HG03039 (cell line): Measurements from ENCODE around the gene ITM2B.

Experiments
- ATAC-seq: cut with Tn5 transposase; IDR thresholded peaks from one replicate; pipeline ENCODE4 v1.9.1; 2021; ENCODE audit warnings: mild to moderate bottlenecking, moderate library complexity; ENCODE audit not compliant: unreplicated experiment

ITM2B gene

GRCh38 chr13:48255090-48255489, 22.1 kb downstream of the ITM2B start:
- no peak for ATAC-seq

GRCh38 chr13:48255954-48256353, 22.9 kb downstream of the ITM2B start:
- no peak for ATAC-seq

DNA sequence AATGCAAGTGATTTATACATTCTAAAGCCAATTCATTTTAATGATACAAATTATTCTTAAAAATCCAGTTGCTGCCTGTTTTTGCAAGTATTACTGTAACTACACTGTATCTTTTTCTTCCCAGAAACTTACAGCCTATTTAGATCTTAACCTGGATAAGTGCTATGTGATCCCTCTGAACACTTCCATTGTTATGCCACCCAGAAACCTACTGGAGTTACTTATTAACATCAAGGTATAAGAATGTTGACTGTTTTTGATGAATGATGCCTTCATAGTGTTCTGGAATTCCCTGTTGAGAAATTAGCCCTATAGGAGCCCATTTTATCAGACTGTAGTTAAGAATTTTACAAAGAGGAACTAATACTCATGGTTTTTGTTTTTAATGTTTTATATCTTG, 25.0 kb downstream of the ITM2B start:
- ATAC-seq = no peak

DNA sequence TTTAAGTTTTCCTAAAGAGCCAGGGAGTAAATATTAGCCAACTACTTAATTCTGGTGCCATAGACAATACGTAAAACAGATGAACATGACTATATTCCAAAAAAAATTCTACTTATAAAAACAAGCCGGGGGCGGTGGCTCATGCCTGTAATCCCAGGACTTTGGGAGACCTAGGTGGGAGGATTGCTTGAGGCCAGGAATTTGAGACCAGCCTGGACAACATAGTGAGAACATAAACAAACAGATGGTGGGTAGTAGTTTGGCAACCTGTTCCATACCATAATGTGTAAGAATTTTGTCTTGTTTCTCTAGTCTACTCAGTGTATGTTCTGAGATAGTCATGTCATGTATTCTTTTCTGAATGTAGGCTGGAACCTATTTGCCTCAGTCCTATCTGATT, 25.4 kb downstream of the ITM2B start:
- ATAC-seq = no peak

- no peak for ATAC-seq
Observed at GRCh38 chr13:48260970-48261369, 28.0 kb downstream of the ITM2B start.

- no peak for ATAC-seq
Observed at GRCh38 chr13:48263196-48263595, 30.2 kb downstream of the ITM2B start.

- ATAC-seq = no peak
Observed at GRCh38 chr13:48264058-48264457, 31.1 kb downstream of the ITM2B start.

DNA sequence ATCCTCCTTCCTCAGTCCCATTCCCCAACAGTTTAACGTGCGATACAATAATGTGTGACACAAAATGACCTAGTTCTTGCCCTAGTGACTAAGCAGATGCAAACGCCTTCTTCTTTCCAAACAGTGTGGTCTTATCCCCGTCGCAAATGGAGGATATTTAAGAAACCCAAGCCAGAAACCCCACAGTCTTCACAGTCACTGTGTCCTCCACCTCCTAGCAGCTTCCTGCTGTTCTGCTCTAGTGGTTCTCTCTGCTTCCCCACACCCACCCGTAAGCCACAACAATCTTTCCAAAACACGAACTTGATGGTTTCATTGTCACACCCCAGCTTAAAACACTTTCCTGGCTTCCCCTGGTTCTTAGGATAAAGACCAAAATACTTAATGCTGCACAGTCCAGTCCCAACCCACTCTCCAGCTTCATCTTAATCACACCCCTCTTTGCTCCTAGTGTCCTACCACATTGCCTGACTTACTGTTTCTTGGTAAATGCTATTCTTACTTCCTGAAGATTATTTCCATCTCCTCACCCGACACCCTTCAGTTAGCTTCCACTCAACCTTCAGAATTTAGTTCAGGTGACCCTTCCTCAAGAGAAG, 32.3 kb downstream of the ITM2B start:
- peak; percentile 65 for ATAC-seq

DNA sequence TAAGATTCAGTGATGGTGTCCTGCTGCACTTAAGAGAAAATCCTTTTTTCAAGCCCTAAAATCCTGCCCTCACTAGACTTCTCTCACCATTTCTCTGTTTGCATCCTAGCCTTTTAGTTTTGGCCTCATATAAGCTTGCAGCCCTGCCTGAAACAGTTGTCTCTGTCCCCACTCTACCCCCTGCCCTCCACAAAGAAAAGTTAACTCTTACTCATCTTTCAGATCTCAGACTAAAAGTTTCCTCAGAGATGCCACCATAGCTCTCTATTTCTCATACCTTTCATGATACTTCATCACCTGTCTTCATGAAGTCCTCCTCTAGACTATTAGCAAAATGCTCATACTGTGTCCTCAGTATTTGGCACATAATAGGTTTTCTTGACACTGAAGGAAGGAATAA, 33.1 kb downstream of the ITM2B start:
- no peak for ATAC-seq

GRCh38 chr13:48266701-48267639, 34.0 kb downstream of the ITM2B start:
- no peak for ATAC-seq

- no peak for ATAC-seq
Observed at GRCh38 chr13:48268019-48268418, 35.0 kb downstream of the ITM2B start.

GRCh38 chr13:48273346-48273745, 40.3 kb downstream of the ITM2B start:
- ATAC-seq = no peak

- ATAC-seq = no peak
Observed at GRCh38 chr13:48275507-48275906, 42.5 kb downstream of the ITM2B start.

DNA sequence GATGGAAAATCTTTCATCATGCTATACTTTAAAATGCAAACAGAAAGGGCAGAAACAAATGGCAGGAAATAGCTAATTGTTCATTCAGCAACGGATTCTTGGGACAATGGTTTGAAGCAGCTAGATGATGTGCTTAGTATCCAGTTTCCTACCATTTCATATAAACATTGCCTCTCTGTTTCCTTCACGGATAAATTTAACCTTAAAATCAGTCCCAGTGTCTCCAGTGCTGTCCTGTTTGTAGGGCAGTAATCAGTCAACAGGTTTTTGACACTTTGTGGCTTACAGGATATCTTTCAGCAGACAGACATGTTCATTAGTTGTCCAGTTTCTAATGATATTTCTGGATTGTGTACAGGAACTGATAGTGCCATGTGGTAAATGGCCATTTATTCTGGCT, 45.8 kb downstream of the ITM2B start:
- ATAC-seq = no peak

GRCh38 chr13:48281556-48281955, 48.5 kb downstream of the ITM2B start:
- ATAC-seq = no peak

DNA sequence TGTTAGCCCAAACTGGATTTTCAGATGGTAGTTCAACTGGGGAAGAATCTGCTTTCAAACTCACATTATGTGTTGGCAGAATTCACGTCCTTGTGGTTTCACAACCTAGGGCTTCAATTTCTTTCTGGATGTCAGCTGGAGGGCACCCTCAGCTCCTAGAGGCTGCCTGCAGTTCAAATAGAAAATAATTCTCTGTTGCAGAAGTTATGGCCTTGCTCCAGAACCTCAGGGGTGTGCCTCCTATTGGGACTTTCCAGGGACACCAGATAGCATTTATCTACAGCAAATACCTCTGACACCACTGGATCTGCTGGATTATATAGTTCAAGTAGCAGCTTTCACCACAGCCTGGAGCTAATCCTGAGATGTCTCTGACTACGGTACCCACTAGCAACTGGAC, 58.7 kb downstream of the ITM2B start:
- ATAC-seq = no peak

GRCh38 chr13:48292650-48293049, 59.6 kb downstream of the ITM2B start:
- ATAC-seq = no peak

DNA sequence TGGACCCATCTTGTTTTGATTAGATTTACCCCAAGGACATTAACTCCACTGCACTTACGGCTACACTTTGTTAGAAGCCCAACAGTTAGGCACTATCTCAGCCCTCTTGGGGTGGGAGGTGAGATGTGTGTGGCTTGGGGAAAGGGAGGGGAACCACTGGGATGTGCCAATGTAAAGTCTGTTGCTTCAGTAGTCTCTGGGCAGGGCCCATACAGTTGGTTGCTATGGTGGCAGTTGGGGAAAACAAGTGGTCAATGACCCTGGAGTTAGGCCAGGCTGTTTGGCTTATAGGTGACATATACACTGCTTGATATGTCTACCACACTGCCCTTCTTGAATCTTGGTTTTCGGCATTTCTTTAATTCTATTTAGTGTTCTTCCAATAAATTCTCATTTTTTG, 61.6 kb downstream of the ITM2B start:
- ATAC-seq = no peak

DNA sequence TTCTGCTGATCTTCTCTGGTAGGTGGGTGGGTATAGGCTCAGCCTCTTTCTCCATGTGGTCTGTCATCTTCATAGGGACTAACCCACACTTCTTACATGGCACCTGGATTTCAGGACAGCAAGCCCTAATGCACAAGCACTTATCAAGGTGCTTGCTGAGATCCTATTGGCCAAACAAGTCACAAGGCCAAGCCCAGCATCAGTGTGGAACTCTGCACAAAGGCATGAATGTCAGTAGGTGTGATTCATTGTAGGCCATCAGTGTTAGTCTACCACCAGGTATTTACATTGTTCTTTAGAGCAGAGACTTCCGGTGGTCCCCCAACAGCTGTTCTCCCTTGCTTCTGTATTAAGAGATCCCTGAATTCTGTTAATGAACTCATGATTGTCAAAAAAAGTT, 62.3 kb downstream of the ITM2B start:
- ATAC-seq = no peak

GRCh38 chr13:48296528-48296927, 63.5 kb downstream of the ITM2B start:
- peak; percentile 68 for ATAC-seq

GRCh38 chr13:48297131-48297786, 64.3 kb downstream of the ITM2B start:
- ATAC-seq = no peak

DNA sequence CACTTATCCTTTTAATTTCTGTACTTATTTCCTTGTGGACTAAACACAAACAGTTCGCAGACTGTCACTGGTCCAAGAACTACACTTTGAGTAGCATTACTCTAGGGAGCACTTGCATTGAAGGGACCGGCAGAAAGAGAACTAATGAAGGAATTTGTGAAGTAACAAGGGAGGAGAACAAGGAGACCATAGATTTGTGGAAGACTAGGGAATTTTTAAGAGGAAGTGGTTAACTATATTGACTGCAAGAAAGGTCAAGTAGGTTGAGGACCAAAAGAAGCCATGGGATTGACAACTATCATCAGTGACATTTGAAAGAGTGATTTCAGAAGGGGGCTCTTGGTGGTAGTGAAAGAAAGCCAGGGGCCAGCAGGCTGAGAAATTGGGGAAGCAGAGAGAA, 66.6 kb downstream of the ITM2B start:
- ATAC-seq = no peak
